Endodermal cell (in vitro differentiated cells): ENCODE results near the gene TSPO2. TPM values are rescaled to one million over a fixed set of nuclear protein-coding genes. Genes with fewer than 3 reads are reported as not detected.

Experiments
- DNase-seq: peaks from one replicate; pipeline ENCODE4 v3.0.0-alpha.2; 2017
- H3K27ac ChIP-seq: 2 replicates; pipeline ENCODE4 v1.5.1; 2013; ENCODE audit warnings: mild to moderate bottlenecking, low read depth, low read length, moderate library complexity
- H3K27me3 ChIP-seq: 2 replicates; pipeline ENCODE4 v1.6.1; 2013; ENCODE audit warnings: mild to moderate bottlenecking, low read length, moderate library complexity; ENCODE audit not compliant: insufficient read depth, control insufficient read depth, poor library complexity, severe bottlenecking
- H3K36me3 ChIP-seq: 2 replicates; pipeline ENCODE4 v1.7.0; 2013; ENCODE audit warnings: mild to moderate bottlenecking, low read length, moderate library complexity; ENCODE audit not compliant: control insufficient read depth, insufficient read depth
- H3K4me1 ChIP-seq: one replicate; pipeline ENCODE4 v1.7.0; 2013; ENCODE audit warnings: low read length; ENCODE audit not compliant: control insufficient read depth, insufficient read depth
- H3K4me3 ChIP-seq: 2 replicates; pipeline ENCODE4 v1.5.1; 2013; ENCODE audit warnings: mild to moderate bottlenecking, low read length, moderate library complexity
- H3K9ac ChIP-seq: 2 replicates; pipeline ENCODE4 v1.6.1; 2013; ENCODE audit warnings: mild to moderate bottlenecking, low read length, moderate library complexity; ENCODE audit not compliant: poor library complexity, severe bottlenecking; ENCODE audit errors: extremely low read depth
- H3K9me3 ChIP-seq: 2 replicates; pipeline ENCODE4 v1.6.1; 2013; ENCODE audit warnings: mild to moderate bottlenecking, low read length, moderate library complexity; ENCODE audit not compliant: control insufficient read depth
- H3K27ac Mint-ChIP-seq: 2 replicates; pipeline ENCODE4 v1.8.0; 2020; ENCODE audit warnings: mixed read lengths
- H3K27me3 Mint-ChIP-seq: 2 replicates; pipeline ENCODE4 v1.8.0; 2021; ENCODE audit warnings: mild to moderate bottlenecking, mixed read lengths; ENCODE audit not compliant: insufficient read depth
- H3K36me3 Mint-ChIP-seq: 2 replicates; pipeline ENCODE4 v1.8.0; 2020; ENCODE audit warnings: low read depth, mixed read lengths
- H3K4me1 Mint-ChIP-seq: 2 replicates; pipeline ENCODE4 v1.8.0; 2020; ENCODE audit warnings: mixed read lengths
- H3K4me3 Mint-ChIP-seq: 2 replicates; pipeline ENCODE4 v1.8.0; 2020; ENCODE audit warnings: mild to moderate bottlenecking, moderate library complexity, mixed read lengths
- H3K9me3 Mint-ChIP-seq: 2 replicates; pipeline ENCODE4 v1.8.0; 2020; ENCODE audit warnings: mild to moderate bottlenecking, mixed read lengths
- CTCF ChIP-seq: fragments of 200-600 bp; sonication (generic); conservative IDR thresholded peaks from 2 replicates; pipeline ENCODE4 v1.5.0; 2021; ENCODE audit warnings: antibody characterized with exemption, mild to moderate bottlenecking
- WGBS, 2 experiments: methylation state at CpG; one replicate each; pipeline versions ENCODE4 v1.1.5 to v1.1.7; 2013; ENCODE audit warnings: missing lambda C conversion rate in 2 of 2, mixed read lengths in 1 of 2; ENCODE audit not compliant: insufficient coverage in 1 of 2, insufficient read length in 1 of 2; 5-methylcytosine and 5-hydroxymethylcytosine counted together
- total RNA-seq, 2 donors: library from RNA; stranded (reverse); fragmentation: NEBNext Ultra II Directional in 1 of 2; extraction: Animal tissue kit (Norgen Biotek cat#: 25700) in 1 of 2; gene quantifications; 2 replicates in 1 of 2; 3 replicates in 1 of 2; pipeline ENCODE4 v1.2.1, GENCODE V29; 2021

The TSPO2 gene
- total RNA-seq, 2 donors from 2014 or later, result not detected

- Mint-ChIP-seq H3K9me3 (no peaks in the 10 kb centered on the region), H3K4me1 (peaks cover 64% of the 10 kb centered on the region), H3K27me3 (no peaks in the 10 kb centered on the region), H3K36me3 (peaks cover 14% of the 10 kb centered on the region), H3K4me3 (no peak overlapping the region), H3K27ac (no peak overlapping the region)
- Histone ChIP-seq H3K9me3 (no peaks in the 10 kb centered on the region), H3K9ac (no peak overlapping the region), H3K27me3 (no peaks in the 10 kb centered on the region), H3K27ac (no peak overlapping the region), H3K4me1 (peaks cover 23% of the 10 kb centered on the region), H3K4me3 (no peak overlapping the region), H3K36me3 (no peaks in the 10 kb centered on the region)
- WGBS, 2 experiments, result 100% methylated on average over 1 of the region's 1 CpG
- no peak for DNase-seq
- TF ChIP-seq CTCF, result no peak
These were observed 17.3 kb downstream of the TSPO2 start for GRCh38 chr6:41059556-41059955.

GRCh38 chr6:41061196-41061726 lies 19.0 kb downstream of the TSPO2 start:
- peaks cover 22% of the 10 kb centered on the region for H3K4me1 ChIP-seq
- no peak for DNase-seq
- no peak overlapping the region for H3K9ac ChIP-seq
- H3K9me3 ChIP-seq, result no peaks in the 10 kb centered on the region
- no peaks in the 10 kb centered on the region for H3K27me3 ChIP-seq
- TF ChIP-seq CTCF, result no peak
- no peak overlapping the region for H3K27ac ChIP-seq
- no peak overlapping the region for H3K4me3 ChIP-seq
- no peaks in the 10 kb centered on the region for H3K36me3 ChIP-seq
- Mint-ChIP-seq H3K27ac (no peak overlapping the region), H3K9me3 (no peaks in the 10 kb centered on the region), H3K27me3 (no peaks in the 10 kb centered on the region), H3K4me1 (peaks cover 67% of the 10 kb centered on the region), H3K36me3 (peaks cover 15% of the 10 kb centered on the region), H3K4me3 (no peak overlapping the region)
- 95 to 96% methylated on average over 12 to 13 of the region's 13 CpGs for WGBS, 2 experiments

GRCh38 chr6:41062056-41062455 lies 19.8 kb downstream of the TSPO2 start:
- H3K4me1 ChIP-seq, result peaks cover 22% of the 10 kb centered on the region
- peaks cover 1% of the 10 kb centered on the region for H3K36me3 ChIP-seq
- H3K4me3 ChIP-seq, result no peak overlapping the region
- no peak overlapping the region for H3K4me3 Mint-ChIP-seq
- no peaks in the 10 kb centered on the region for H3K27me3 ChIP-seq
- peaks cover 17% of the 10 kb centered on the region for H3K36me3 Mint-ChIP-seq
- no peaks in the 10 kb centered on the region for H3K9me3 ChIP-seq
- no peaks in the 10 kb centered on the region for H3K9me3 Mint-ChIP-seq
- DNase-seq, result no peak
- no peak overlapping the region for H3K27ac ChIP-seq
- TF ChIP-seq CTCF, result no peak
- H3K4me1 Mint-ChIP-seq, result peaks cover 67% of the 10 kb centered on the region
- WGBS, 2 experiments, result 91 to 100% methylated on average over 1 of the region's 1 CpG
- H3K9ac ChIP-seq, result no peak overlapping the region
- no peaks in the 10 kb centered on the region for H3K27me3 Mint-ChIP-seq
- H3K27ac Mint-ChIP-seq, result no peak overlapping the region
